K562 (cell line): ENCODE results near the gene SPNS1. TPM values are rescaled to one million over a fixed set of nuclear protein-coding genes. Genes with fewer than 3 reads are reported as not detected.
A peak's percentile ranks its signal among the peaks of the same experiment; 100 is the strongest.

ENCODE experiments used
- ATF7 ChIP-seq: fragments of 450-650 bp; IDR thresholded peaks from 2 replicates; pipeline ENCODE4 v1.7.1; 2014; ENCODE audit warnings: mild to moderate bottlenecking, moderate library complexity
- CREB3 ChIP-seq: fragments of 450-650 bp; conservative IDR thresholded peaks from 2 replicates; pipeline ENCODE4 v1.6.1; 2016; ENCODE audit warnings: missing genetic modification characterization, low read depth, mild to moderate bottlenecking, missing compliant biosample characterization, moderate library complexity
- ETV1 ChIP-seq: fragments of 450-650 bp; conservative IDR thresholded peaks from 2 replicates; pipeline ENCODE4 v1.6.1; 2016; ENCODE audit warnings: missing genetic modification characterization, control low read depth, low read depth, missing compliant biosample characterization
- FOXP1 ChIP-seq: sonication (generic); formaldehyde crosslinking; IDR thresholded peaks from 2 replicates; pipeline ENCODE4 v1.8.0; 2022; ENCODE audit warnings: mild to moderate bottlenecking, missing genetic modification reagents
- HMGN3 ChIP-seq: IDR thresholded peaks from 2 replicates; pipeline ENCODE4 v1.6.1; 2011; ENCODE audit warnings: borderline replicate concordance, low read depth, mild to moderate bottlenecking, mixed read lengths, low read length; ENCODE audit not compliant: insufficient read length; ENCODE audit errors: extremely low read depth
- KDM1A ChIP-seq, 2 experiments: fragments of 450-650 bp; IDR thresholded peaks; 2 replicates each; pipeline ENCODE4 v1.6.1; 2016; ENCODE audit warnings: mild to moderate bottlenecking in 2 of 2
- KLF6 ChIP-seq: fragments of 250-450 bp; sonication (Bioruptor Pico); IDR thresholded peaks from 2 replicates; pipeline ENCODE4 v1.4.0; 2020; ENCODE audit warnings: mild to moderate bottlenecking, moderate library complexity, borderline replicate concordance
- MBD1 ChIP-seq: fragments of 250-450 bp; sonication (Bioruptor Pico); IDR thresholded peaks from 2 replicates; pipeline ENCODE4 v1.8.0; 2022; ENCODE audit warnings: inconsistent platforms
- NRF1 ChIP-seq, 2 experiments: fragments of 450-650 bp; IDR thresholded peaks in 1 of 2; conservative IDR thresholded peaks in 1 of 2; 2 replicates each; pipeline ENCODE4 v1.6.1; 2014; ENCODE audit warnings: mild to moderate bottlenecking in 2 of 2
- PML ChIP-seq: IDR thresholded peaks from 2 replicates; pipeline ENCODE4 v1.6.1; 2012; ENCODE audit warnings: low read length, inconsistent platforms
- POLR2B ChIP-seq: fragments of 450-650 bp; IDR thresholded peaks from 2 replicates; pipeline ENCODE4 v1.6.1; 2018; ENCODE audit warnings: low read depth; ENCODE audit not compliant: partially characterized antibody
- POLR2G ChIP-seq: fragments of 200-400 bp; formaldehyde crosslinking; IDR thresholded peaks from 2 replicates; pipeline ENCODE4 v1.6.1; 2017; ENCODE audit warnings: low read depth, mild to moderate bottlenecking, antibody characterized with exemption, low read length, moderate library complexity
- SUPT5H ChIP-seq: fragments of 450-650 bp; IDR thresholded peaks from 2 replicates; pipeline ENCODE4 v1.6.1; 2016
- TEAD1 ChIP-seq, 2 experiments: fragments of 450-650 bp in 1 of 2; sonication (generic) in 1 of 2; formaldehyde crosslinking; IDR thresholded peaks; 2 replicates each; pipeline versions ENCODE4 v1.4.0 to v1.8.0; 2020 to 2022; ENCODE audit warnings: mild to moderate bottlenecking in 2 of 2, missing genetic modification reagents in 1 of 2
- TSC22D4 ChIP-seq: fragments of 450-650 bp; IDR thresholded peaks from 2 replicates; pipeline ENCODE4 v1.6.1; 2016; ENCODE audit warnings: missing genetic modification characterization, missing biosample characterization, control low read depth
- VEZF1 ChIP-seq: fragments of 200-800 bp; sonication (Bioruptor generic); IDR thresholded peaks from 2 replicates; pipeline ENCODE4 v1.6.1; 2017; ENCODE audit warnings: missing genetic modification characterization, missing compliant biosample characterization
- ZNF431 ChIP-seq: sonication (generic); formaldehyde crosslinking; IDR thresholded peaks from 2 replicates; pipeline ENCODE4 v1.8.0; 2022; ENCODE audit warnings: mild to moderate bottlenecking, missing genetic modification reagents
- polyA plus RNA-seq, 8 experiments: library from polyadenylated mRNA; depleted of rRNA in 4 of 8; stranded (reverse) in 5 of 8; unstranded in 3 of 8; fragments of >200 nt; fragmentation: Nextera tagmentation in 2 of 8; fragmentation: Illumina TruSeq in 1 of 8; extraction: Ambion mirVana in 2 of 8; extraction: Trizol in 1 of 8; gene quantifications; 2 replicates each; pipeline versions ENCODE4 v1.2.1 to v1.2.3, GENCODE V29; 2011 to 2014; ENCODE audit warnings: inconsistent platforms in 1 of 8, missing spikeins in 1 of 8
- total RNA-seq, 7 experiments: library from RNA; depleted of rRNA in 6 of 7; stranded (reverse); fragments of >200 nt in 6 of 7; fragmentation: Illumina TruSeq in 2 of 7; extraction: Trizol in 2 of 7; gene quantifications; 2 replicates each; pipeline versions ENCODE4 v1.2.1 to v1.2.3, GENCODE V29; 2011 to 2021; ENCODE audit warnings: low replicate concordance in 1 of 7
- TF ChIP-seq, protein P1 (sequence below): fragments of 450-650 bp; IDR thresholded peaks from 2 replicates; pipeline ENCODE4 v1.6.1; 2016

SPNS1 gene
- total and polyA plus RNA-seq, 9 of the 15 experiments (the other 6 are each of a cell fraction or from before 2014, with no cell fraction given) = 0.58 to 64.9 (median 13.7) TPM

DNA sequence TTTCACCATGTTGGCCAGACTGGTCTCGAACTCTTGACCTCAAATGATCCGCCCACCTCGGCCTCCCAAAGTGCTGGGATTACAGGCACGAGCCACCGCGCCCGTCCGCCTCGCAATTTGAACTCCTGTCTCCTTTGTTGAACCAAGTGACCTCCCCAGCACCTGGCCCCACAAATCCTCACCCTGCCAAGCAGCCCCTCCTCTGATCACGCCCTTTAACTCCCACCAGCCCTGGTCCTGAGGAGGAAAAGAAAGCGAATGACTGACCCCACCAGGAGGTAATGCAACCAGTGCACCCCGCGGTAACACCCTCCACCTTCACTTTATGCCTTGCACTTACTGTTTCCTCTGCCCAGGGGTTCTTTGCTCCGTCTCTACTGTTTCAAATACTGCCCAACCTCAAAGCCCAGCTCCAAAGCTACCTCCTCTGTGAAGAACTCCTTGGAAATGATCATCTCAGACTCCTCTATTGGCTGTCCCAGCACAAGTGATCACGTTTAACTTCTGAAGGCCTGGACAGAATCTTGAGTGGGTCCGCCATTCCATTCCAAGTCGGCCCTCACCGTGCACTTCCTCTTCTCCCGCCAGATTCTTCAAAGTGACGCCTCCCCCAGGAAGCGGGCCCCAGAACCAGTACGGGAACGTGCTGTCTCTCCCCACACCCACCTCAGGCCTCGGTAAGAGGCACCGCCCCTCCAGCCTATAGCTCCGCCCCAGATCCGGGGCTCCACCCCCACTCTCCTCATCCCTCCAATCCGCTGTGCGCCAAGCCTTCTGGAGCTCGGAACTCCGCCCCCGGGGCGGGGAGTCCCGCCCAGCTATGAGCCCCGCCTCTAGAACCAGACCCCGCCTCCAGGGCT is 38.4 kb upstream of the SPNS1 start (continued):
- no peak for TF ChIP-seq MBD1 (CRISPR knock-in tag)
- TF ChIP-seq HMGN3 = peak; percentile 80
- TF ChIP-seq CREB3 (tag) = no peak
- TF ChIP-seq, protein P1, sequence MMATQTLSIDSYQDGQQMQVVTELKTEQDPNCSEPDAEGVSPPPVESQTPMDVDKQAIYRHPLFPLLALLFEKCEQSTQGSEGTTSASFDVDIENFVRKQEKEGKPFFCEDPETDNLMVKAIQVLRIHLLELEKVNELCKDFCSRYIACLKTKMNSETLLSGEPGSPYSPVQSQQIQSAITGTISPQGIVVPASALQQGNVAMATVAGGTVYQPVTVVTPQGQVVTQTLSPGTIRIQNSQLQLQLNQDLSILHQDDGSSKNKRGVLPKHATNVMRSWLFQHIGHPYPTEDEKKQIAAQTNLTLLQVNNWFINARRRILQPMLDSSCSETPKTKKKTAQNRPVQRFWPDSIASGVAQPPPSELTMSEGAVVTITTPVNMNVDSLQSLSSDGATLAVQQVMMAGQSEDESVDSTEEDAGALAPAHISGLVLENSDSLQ = 0 out of 2 replicates have a peak, but pooled peaks have one; percentile 8
- 0 out of 4 replicates have a peak, but pooled peaks of 1 of the 2 experiments have one; percentile 27 for TF ChIP-seq KDM1A (IDR thresholded peaks at IDR 0.05)
- TF ChIP-seq KLF6 = no peak
- TF ChIP-seq SUPT5H = peak; percentile 67
- TF ChIP-seq ZNF431 (CRISPR knock-in tag) = peak; percentile 71
- TF ChIP-seq ATF7 = peak; percentile 74
- TF ChIP-seq PML = 0 out of 2 replicates have a peak, but pooled peaks have one; percentile 26
- TF ChIP-seq TEAD1 (CRISPR knock-in tag; IDR thresholded peaks at IDR 0.05) = peak in 1 of 2 experiments; percentile 70; a peak in 2 of 4 replicates
- TF ChIP-seq TSC22D4 (tag) = no peak
- peak; percentile 92 for TF ChIP-seq FOXP1 (CRISPR knock-in tag)
- peak; percentile 73 to 76 for TF ChIP-seq NRF1 (conservative IDR thresholded peaks at IDR 0.05 in 1 of 2, IDR thresholded peaks at IDR 0.05 in 1 of 2)
- TF ChIP-seq POLR2G = peak; percentile 64
- peak; percentile 26; the same call in 1 of the 2 replicates for TF ChIP-seq VEZF1
- peak; percentile 28; the same call in 1 of the 2 replicates for TF ChIP-seq ETV1 (tag)
- peak; percentile 35 for TF ChIP-seq POLR2B
